ENCODE results near the gene RASA3.

Gene RASA3

GRCh38 chr13:114047358-114047881 lies 85.0 kb downstream of the RASA3 start:
- DNase-seq, result no peak

GRCh38 chr13:114046431-114046975 lies 85.9 kb downstream of the RASA3 start:
- DNase-seq, result no peak

GRCh38 chr13:114045113-114045735 lies 87.2 kb downstream of the RASA3 start:
- no peak for DNase-seq

- DNase-seq, result no peak
Measured at GRCh38 chr13:114044486-114044885, 87.9 kb downstream of the RASA3 start.

- no peak for DNase-seq
Measured at GRCh38 chr13:114043421-114044053, 88.9 kb downstream of the RASA3 start.

GRCh38 chr13:114042066-114042815 lies 90.2 kb downstream of the RASA3 start:
- no peak for DNase-seq

GRCh38 chr13:114041493-114041892 lies 90.9 kb downstream of the RASA3 start:
- no peak for DNase-seq

GRCh38 chr13:114039471-114040141 lies 92.8 kb downstream of the RASA3 start:
- DNase-seq, result no peak

- DNase-seq, result no peak
Measured at GRCh38 chr13:114038900-114039299, 93.5 kb downstream of the RASA3 start.

- DNase-seq, result no peak
Measured at GRCh38 chr13:114038211-114038613, 94.2 kb downstream of the RASA3 start.

- DNase-seq, result no peak
Measured at GRCh38 chr13:114037674-114038073, 94.7 kb downstream of the RASA3 start.

DNA sequence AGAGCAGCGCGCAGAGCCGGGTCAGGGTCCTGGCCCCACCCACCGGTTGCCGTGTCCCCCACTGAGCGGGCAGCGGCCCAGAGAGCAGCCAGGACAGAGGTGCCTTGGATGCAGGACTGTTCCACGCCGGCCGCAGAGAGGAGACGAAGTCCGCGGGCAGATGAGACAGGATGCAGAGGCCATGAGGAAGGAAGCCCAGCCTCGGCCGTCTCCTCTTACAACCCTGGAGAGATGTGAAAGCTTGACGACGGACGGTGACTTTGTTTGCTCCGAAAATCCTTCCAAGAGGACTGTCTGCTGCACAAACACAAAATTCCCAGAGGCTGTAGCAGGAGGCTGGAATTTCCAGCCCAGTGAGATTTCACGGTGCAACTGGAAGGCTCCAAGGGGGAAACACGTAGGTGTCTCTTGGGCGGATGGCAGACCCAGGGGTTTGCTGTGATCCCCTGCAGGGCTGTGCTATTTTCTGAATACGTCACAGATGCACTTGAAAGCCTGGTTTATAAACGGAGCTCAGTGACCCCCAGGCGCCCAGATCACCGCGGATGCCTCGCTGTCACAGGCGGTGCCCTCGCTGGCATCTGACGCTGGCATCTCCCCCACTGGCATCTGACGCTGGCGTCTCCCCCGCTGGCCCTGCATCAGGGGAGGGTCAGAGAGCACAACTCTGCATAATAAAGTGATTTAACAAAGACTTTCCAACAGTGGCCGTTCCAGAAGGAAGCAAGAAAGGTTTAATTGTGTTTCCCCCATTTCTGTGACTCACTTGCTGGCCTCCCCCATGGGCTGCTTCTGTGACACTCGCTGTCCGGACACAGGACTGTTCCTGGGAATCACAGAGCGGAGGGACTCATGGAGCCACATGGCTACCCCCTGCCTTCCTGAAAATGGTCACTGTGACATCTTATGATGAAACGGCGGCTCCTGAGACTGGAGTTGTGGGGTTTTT lies 96.6 kb downstream of the RASA3 start:
- no peak for DNase-seq

GRCh38 chr13:114035186-114035582 lies 97.2 kb downstream of the RASA3 start:
- DNase-seq, result no peak

- DNase-seq, result no peak
Measured at GRCh38 chr13:114034481-114034891, 97.9 kb downstream of the RASA3 start.

DNA sequence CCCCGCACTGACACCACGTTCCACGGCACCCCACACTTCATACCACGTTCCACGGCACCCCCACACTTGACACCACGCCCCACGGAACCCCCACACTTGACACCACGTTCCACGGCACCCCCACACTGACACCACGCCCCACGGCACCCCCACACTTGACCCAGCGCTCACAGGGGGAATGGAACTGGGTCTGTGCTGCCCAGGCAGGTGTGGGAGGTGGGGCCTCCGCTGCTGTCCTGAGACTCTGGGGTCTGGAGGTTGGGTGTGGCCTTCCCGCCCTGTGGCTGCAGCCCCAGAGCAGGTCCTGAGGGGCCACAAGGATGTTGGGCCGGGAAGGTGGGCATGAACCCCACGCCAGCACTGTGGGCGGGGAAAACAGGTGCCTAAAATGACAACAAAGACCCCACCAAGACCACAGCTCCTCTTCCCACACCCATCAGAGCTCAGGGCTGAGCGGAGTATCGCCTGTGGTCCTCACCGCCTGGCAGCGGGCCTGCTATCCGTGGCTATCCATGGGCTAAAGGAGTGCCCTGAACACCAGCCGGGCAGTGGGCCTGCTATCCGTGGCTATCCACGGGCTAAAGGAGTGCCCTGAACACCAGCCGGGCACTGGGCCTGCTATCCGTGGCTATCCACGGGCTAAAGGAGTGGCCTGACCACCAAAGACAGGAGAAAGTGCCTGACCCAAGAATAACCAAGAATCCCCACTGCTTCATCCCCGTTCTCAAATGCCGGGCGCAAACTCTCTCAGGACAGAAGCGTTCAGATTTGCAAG lies 98.7 kb downstream of the RASA3 start:
- no peak for DNase-seq

DNA sequence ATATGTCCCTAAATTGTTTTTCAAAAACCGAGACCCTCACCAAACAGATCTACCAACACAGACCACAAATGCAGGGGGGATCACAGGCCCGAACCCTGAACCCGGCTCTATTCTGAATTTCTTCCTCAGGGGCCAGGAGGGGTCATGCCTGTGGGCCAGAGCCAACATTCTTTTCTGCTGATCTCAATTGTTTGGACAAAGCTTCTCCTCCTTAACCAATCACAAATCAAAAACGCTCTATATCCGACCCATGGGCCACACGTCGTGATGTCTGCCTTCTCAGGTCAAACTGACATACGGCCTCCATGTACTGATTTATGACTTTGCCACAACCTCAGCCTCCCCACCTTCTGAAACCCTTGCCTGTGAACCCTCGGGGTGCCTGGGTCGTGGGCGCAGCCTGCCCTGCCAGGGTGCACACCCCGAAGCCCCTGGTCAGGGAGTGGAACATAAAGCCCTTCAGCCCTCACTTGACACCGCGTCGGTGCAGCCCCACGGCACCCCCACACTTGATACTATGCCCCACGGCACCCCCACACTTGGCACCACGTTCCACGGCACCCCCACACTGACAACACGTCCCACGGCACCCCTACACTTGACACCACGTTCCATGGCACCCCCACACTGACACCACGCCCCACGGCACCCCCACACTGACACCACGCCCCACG lies 100.2 kb downstream of the RASA3 start:
- no peak for DNase-seq

DNA sequence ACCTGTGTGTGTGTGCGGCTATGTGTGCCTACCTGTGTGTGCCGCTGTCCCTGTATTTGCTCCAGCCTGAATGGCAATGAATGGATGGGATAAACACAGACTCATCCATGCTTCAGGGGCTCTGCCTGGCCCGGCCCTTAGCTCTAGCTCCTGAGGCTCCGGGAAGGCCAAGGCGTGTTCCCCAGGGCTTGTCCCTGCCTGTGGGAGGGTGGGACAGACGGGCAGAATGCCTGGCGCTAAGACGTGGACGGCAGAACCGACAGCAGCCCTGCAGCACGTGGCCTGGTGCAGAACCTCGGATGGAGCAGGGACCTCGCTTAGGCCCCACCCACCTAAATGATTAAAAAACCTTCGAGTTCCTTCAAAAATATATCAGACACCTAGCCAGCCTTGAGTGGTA lies 100.8 kb downstream of the RASA3 start:
- no peak for DNase-seq

- no peak for DNase-seq
Measured at GRCh38 chr13:114030666-114031610, 101.5 kb downstream of the RASA3 start.
